Islet of Langerhans (tissue), 1 donor: ENCODE measurements around the gene KCNB1.

Source experiments
- FAIRE-seq: peaks from one replicate; lab custom pipeline; 2011; peaks lifted over from hg19 to GRCh38; lab: Jason Lieb, UNC

Gene KCNB1

GRCh38 chr20:49469060-49469459 lies 13.4 kb downstream of the KCNB1 start:
- no peak for FAIRE-seq

DNA sequence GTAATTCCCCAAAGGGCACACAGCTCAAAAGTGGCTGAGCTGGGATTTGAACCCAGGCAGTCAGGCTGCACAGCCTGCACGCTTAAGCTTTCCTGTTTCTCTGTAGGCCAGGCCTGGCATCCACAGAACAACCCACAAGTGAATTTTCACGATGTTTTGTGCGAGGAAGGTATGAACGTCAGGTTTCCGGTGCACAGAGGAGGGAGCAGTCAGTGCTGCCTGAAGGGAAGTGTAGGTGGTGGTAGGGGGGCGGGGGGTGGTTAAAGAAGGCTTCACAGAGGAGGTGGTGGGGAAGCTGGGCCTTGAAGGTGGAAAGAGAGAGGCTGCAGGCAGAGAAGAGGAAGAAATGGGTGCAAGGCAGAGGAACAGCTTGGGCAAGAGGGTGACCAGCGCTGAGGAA lies 14.1 kb downstream of the KCNB1 start:
- no peak for FAIRE-seq

DNA sequence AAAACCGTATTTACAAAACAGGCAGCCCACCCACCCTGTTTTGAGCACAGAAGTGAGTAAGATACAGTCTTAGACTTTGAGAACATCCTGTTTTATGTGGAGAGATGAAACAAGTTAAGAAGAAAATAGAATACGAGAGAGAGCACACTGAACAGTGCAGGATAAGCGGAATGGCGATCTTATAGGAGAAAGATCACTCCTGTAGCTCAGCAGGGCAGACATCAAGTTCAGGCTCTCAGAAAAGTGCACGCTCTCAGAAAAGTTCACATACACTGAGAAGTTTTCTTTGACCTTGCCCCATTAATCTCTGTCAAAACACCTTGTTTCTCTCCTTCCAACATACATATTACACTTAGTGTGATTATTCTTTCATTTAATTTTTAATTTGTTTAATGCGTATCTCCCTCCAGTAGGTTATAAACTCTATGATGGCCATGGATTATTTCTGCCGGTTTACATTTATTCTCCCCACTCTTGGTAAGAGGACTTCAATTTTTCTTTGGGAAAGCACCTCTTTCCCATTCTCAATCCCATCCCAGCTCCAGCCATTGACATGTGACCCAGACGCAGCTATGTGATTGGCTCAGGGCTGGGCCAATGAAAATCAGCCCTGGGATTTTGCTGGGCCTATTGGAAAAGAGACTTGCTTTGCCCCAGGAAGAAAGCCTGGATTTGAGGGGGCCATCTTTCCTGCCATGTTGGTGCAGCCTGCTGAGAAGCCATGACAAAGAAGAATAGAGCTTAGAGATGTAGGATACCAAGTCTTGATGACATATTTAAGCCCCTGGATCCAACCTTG lies 16.2 kb downstream of the KCNB1 start:
- no peak for FAIRE-seq

DNA sequence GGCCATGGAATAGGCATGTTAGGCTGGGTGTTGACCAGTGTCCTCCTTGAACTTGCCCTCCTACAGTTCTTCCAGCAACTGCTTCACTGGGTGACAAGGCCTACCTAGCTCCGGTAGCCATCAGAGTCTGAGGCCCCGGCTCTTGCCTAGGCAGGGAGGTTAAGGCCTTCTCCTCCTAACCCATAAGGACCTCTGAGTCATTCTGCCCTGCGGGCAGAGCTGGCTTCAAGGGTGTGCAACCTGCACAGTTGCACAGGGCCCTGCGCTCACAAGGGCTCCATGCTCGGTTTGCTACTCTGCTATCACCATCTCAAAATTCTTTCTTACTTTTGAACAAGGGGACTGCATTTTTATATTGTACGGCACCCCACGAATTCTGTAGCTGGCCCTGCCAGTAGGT lies 17.9 kb downstream of the KCNB1 start:
- FAIRE-seq, result no peak

DNA sequence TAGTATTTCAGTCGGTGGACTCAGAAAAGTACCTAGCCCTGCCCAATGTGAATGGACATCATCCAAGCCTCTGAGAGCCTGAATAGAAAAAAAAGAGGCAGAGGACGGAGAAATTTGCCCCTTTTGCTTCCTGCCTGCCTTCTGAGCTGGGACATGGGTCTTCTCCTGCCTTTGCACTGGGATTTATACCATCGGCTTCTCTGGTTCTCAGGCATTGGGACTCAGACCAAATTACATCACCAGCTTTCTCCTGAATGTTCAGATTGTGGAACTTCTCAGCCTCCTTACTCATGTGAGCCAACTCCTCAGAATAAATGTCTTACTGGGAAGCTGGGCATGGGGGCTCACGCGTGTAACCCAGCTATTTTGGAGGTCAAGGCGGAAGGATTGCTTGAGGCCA lies 19.8 kb downstream of the KCNB1 start:
- FAIRE-seq, result no peak

DNA sequence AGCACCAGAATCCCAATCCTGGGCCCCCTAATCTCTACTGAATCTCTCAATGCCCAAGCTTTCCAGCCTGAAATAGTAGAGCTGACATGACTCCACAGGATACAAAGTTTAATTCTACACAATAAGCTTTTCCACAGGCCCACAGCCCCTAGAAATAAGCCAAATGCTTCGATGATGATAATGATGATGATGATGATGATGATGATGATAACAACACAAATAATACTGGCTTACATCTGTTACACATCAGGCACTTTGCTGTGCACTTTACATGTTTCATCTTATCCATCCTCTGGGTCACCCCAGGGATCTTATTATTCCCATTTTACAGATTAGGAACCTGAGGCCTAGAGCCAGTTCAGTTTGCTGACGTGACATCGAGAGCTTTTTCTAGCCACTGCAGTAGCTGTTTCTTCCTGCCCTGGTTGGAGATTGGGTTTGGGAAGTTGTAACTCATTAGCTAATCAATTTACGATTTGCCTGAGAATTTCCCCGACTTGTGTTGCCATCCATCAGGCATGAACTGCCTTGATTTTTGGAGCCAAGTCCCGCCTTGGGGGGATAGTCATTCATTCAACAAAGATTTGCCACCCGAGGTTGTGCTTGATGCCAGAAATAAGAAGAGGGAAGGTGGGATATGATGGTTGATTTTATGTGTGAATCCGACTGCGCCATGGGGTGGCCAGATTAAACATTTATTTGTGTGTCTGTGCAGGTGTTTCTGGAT lies 20.4 kb downstream of the KCNB1 start:
- no peak for FAIRE-seq

- FAIRE-seq, result no peak
Measured at GRCh38 chr20:49460916-49461315, 21.6 kb downstream of the KCNB1 start.

DNA sequence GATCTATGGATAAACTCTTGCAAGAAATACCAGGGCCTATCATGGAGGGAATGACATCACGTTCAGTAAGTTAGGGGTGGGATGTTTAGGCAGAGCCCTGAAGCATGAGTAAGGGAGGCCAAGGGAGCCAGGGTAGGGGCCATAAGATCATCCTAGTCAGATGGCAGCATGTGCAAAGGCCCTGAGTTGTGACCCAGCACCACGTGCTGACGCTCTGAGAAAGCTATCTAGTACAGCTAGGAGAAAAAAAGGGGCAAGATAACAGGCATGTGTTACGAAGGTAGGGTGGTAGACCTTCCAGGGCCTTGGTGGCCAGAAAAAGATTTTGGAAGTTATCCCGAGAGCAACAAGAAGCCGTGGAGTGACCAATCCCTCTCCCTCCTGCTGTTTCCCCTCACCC lies 22.3 kb downstream of the KCNB1 start:
- no peak for FAIRE-seq

GRCh38 chr20:49459684-49460083 lies 22.8 kb downstream of the KCNB1 start:
- no peak for FAIRE-seq

- FAIRE-seq, result no peak
Measured at GRCh38 chr20:49457444-49457843, 25.0 kb downstream of the KCNB1 start.

DNA sequence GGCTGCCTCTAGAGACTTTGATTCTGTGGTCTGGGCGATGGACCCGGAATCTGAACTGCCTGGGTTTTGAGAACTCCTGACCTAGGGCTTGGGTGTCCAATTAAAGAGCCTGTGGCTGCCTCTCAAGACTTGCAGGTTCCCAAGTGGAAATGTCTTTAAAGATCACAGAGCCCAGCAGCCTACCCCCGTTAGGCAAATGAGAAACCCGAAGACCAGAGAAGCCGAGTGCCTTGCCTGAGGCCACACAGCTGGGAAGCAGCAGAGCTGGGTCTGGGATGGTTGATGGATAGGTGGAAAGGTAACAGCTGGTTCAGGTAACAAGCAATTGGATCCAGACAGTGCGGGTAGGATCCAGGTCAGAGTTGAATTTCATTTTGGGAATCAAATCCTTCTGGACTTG lies 25.8 kb downstream of the KCNB1 start:
- no peak for FAIRE-seq

GRCh38 chr20:49455691-49456090 lies 26.8 kb downstream of the KCNB1 start:
- FAIRE-seq, result no peak

DNA sequence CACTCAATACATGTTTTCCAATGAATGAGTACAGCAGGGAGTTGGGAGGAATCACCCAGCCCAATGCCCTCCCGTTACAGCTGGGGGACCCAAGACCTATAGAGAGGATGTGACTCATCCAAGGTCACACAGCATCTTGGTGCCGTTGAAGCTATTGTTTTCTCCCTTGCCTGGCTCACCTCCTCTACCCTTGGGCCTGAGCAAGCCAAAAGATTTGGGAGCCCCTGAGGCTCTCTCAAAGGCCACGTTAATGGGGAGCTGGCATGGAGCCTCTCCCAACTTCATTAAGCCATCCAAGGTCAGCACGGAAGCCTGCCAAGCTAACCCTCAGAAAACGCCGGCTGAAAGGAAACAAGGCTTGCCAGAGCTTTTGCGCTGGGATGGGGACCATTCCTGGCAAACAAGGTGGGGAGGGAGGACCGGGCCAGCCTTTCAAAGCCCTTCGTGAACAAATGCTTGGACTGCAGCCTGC lies 30.4 kb downstream of the KCNB1 start:
- no peak for FAIRE-seq

DNA sequence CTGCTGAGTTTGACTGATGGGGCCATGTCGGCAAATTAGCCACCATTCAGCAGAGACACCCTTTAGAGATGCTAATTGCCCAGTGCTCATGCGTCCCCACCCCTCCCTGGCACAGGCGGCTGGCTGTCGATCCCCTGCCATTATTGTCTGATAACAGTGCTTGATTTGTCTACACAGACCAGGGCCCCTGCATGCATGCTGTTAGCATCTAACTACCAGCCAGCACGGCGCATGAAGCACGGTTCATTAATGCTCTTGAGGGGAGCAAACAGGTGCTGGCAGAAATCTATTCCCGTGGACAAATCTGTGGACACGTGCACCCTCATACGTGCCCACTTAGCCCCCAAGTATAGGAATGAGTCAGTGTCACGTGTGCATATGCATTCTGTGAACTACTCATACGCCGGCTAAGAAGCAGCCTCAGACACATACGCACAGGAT lies 32.2 kb downstream of the KCNB1 start:
- no peak for FAIRE-seq

- FAIRE-seq, result no peak
Measured at GRCh38 chr20:49448917-49449316, 33.6 kb downstream of the KCNB1 start.

DNA sequence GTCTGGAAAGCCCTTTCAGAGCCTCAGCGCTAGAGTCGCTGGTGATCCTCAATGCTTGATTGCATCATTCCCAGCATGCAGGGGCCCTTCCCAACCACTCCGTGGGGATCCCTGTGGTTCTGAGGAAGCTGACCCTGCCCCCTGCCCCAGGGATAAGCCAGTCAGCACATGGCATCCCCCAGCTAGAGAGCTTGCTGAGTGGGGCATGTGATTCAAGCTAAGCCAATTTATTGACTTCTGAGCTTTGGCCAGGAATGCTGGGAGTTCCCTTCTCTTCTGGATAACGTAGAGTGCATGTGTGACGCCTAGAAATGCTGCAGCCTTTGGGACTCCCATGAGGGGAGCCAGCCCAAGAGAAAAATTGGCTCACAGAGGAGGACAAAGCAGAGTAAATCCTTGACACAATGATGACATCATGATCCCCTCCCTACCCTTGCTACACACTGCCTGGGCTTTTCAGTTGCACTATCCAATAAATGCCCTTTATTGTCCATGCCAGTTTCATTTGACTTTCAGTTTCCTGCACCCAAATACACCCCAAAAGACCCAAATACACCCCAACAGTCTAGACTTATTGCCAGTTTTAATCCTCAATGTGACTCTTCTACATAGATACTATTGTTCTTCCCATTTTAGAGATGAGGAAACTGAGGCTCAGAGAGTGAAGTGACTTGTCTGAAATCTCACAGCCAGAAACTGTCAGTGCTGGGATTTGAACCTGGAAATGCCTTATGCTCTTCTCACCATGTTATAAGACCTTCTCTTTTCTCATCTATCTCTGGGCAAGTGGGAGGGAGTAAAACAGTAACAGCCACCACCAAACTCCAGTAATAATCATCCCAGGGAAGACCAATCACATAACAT lies 34.3 kb downstream of the KCNB1 start:
- no peak for FAIRE-seq

GRCh38 chr20:49447364-49447763 lies 35.1 kb downstream of the KCNB1 start:
- FAIRE-seq, result no peak

GRCh38 chr20:49446808-49447207 lies 35.7 kb downstream of the KCNB1 start:
- FAIRE-seq, result no peak

DNA sequence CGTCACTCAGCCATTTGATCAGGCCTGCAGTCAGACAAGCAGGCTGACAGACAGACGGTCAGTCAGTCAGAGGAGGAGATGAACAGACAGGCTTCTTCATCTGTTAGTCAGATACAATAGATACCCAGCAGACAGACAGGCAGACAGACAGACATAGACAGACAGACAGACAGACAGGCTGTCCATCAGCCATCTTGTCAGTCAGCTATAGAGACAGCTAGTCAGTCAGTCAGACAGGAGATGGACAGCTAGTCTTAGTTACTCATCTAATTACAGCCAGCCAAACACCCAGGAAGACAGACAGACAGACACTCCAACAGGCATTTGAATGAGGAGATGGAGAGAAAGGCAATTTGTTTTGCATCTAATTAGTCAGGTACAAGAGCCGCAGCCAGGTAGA lies 36.4 kb downstream of the KCNB1 start:
- FAIRE-seq, result no peak

GRCh38 chr20:49445176-49445575 lies 37.3 kb downstream of the KCNB1 start:
- no peak for FAIRE-seq

DNA sequence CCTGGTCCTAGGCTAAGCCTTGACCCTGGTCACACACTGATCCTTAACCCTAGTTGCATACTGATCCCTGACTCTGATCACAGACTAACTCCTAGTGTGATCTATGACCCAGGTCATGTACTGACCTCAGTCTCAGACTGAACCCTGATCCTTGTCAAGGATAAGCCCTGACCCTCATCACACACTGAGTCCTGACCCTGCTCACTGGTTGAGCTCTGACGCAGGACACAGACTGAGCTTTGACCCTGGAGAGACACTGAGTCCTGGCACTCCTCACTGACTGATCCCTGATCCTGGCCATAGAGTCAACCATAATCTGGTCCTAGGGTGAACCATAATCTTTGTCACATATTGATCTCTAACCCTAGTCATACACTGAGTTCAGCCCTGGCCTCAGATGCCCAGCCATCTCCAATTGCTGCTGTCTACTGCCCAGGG lies 37.9 kb downstream of the KCNB1 start:
- no peak for FAIRE-seq

DNA sequence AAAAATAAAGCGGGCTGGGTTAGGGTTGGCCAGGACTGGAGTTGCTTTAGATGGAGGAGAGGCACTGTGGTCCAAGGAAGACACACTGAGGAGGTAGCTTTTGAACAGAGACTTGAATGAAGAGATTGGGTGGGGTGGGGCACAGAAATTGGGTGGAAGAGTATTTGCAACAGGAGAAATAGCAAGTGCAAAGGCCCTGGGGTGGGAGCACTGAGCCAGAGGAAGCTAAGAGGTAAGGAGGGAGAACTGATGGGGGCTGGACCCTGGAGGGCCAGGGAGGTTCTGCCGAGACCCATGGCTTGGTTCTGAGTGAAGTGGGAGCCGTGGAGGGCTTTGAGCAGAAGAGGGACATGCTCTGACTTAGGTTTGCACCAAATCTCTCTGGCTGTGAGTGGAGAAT lies 45.4 kb downstream of the KCNB1 start:
- no peak for FAIRE-seq

- FAIRE-seq, result no peak
Measured at GRCh38 chr20:49435639-49436038, 46.8 kb downstream of the KCNB1 start.
